GM18868 (cell line): ENCODE measurements around the gene MICAL1.

Experiments used
- ATAC-seq: cut with Tn5 transposase; IDR thresholded peaks from one replicate; pipeline ENCODE4 v1.9.1; 2021; ENCODE audit warnings: mild to moderate bottlenecking, moderate library complexity; ENCODE audit not compliant: unreplicated experiment

Gene MICAL1, protein sequence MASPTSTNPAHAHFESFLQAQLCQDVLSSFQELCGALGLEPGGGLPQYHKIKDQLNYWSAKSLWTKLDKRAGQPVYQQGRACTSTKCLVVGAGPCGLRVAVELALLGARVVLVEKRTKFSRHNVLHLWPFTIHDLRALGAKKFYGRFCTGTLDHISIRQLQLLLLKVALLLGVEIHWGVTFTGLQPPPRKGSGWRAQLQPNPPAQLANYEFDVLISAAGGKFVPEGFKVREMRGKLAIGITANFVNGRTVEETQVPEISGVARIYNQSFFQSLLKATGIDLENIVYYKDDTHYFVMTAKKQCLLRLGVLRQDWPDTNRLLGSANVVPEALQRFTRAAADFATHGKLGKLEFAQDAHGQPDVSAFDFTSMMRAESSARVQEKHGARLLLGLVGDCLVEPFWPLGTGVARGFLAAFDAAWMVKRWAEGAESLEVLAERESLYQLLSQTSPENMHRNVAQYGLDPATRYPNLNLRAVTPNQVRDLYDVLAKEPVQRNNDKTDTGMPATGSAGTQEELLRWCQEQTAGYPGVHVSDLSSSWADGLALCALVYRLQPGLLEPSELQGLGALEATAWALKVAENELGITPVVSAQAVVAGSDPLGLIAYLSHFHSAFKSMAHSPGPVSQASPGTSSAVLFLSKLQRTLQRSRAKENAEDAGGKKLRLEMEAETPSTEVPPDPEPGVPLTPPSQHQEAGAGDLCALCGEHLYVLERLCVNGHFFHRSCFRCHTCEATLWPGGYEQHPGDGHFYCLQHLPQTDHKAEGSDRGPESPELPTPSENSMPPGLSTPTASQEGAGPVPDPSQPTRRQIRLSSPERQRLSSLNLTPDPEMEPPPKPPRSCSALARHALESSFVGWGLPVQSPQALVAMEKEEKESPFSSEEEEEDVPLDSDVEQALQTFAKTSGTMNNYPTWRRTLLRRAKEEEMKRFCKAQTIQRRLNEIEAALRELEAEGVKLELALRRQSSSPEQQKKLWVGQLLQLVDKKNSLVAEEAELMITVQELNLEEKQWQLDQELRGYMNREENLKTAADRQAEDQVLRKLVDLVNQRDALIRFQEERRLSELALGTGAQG

GRCh38 chr6:109455437-109456110, at the start of gene MICAL1:
TSS of gene MICAL1 (minus strand) at chr6:109455772. CDS start at chr6:109454196, 1,576 bp downstream.
- peak; percentile 48 for ATAC-seq

GRCh38 chr6:109503327-109504224, 48.0 kb upstream of the MICAL1 start:
- no peak for ATAC-seq

GRCh38 chr6:109498936-109499335, 43.4 kb upstream of the MICAL1 start:
- no peak for ATAC-seq

- ATAC-seq, result no peak
Measured at GRCh38 chr6:109498052-109498451, 42.5 kb upstream of the MICAL1 start.

DNA sequence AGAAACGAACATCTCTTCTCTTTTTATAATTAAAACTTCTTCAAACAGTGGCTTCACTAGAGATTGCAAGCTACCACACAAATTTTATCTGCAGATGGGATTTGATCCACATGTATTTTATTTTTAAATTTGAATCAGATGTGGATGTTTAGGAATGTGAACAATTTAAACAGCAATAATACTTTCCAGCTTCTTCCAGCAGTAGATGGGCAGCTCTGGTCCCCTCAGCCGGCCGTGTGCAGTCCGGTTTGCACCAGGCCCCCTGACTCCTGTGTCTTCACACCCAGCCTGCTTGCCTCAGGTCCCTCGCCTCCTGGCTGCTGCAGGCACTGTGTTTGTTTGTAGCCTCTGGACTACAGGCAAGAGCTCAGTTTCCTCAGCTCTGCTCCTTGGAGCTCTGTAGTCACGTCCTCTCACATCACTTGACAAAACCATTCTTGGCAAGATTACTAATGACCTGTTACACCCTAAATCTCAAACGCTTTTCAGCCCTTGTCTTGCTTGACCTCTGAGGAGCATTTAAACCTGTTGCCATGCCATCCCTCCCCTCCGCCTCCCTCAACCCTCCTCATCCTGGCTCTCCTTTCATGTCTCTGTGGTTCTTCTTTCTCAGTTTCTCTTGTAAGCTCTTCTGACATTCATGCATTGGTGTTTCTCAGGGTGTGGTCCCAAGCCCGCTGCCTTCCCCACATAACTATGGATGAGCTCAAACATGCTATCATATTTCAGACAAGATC, 40.6 kb upstream of the MICAL1 start:
- no peak for ATAC-seq

DNA sequence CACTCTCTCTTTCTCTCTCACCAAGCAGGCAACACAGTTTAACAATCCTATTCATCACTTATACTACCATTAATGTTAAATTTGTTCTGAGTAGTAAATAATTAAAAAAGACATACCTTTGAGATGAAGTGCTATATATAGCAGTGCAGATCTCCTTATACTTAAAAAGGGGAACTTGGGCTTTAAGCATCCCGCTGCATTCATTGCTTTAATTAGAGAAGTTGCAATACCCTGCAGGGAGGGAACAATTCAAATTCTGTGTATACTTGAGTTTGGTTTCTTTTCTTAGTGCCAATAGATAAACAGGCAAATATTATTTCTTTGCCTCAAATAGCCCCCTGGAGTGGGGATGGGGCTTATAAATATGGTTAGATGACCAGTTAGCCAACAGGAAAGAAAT, 38.3 kb upstream of the MICAL1 start:
- ATAC-seq, result no peak

DNA sequence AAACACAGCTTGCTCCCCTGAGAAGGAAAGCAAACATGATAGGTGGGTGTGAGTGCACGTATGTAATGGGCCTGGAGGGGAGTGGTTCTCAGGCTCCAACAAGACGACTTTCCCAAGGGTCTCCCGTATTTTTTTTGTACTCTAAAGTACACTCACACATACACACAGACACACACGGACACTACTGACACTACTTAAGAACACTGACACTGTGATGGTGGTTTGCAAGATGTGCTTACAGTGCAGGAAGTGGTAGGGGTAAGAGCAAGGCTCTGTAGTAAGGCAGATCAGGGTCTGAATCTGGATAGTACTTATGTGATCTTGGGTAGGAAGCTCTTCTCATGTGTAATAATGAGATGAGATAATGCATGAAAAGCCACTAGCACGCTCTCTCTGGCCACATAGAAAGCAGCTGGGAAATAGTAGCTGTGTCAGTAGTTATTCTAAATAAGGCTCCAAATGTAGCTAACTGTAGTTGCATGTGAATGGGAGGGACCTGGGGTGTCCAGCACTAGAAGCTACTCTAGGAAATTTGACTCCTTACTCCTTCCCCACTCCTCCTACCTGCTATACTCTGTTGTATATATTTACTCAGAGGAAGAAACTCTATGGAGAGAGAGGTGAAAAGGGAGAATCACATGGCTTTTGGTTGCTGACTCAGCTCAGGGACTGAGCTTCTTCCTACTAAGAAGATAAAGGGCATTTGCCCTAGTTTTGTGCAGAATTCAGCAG, 35.8 kb upstream of the MICAL1 start:
- ATAC-seq, result peak; percentile 62

DNA sequence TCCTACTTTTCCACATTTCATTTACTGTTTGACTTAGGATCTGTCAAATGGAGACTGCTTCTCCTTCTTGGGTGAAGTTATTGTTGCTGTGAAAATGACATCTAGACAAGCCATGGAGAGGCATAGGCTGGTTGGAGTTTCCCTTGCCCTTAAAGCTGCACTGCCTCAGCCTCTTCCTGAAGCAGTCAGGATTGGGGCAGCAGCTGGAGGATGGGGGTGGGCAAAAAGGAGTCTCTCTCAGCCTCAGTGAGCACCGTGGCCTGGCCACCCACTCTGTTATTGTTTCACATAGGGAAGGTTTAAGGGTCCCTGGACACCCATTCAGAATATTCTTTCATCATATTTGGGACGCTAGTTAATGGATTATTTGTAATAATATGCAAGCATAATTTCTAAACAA, 35.1 kb upstream of the MICAL1 start:
- no peak for ATAC-seq

DNA sequence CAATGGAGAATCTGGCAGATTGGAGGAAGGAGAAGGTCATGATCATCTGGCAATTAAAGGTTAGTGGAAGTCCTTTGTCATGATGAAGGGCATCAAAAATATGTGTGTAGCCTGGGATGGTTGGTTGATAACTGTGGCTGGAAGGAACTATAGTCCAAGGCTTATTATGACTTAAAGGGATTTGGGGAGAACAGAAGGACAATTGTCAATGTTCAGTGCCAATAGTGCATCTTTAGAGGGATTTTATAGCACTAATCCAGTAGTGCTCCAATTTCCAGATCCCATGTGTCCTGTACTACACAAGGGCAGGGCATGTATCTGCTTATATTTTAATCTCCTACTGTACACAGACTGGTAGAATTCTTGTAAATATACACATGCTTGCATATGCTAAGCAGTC, 32.4 kb upstream of the MICAL1 start:
- ATAC-seq, result no peak

DNA sequence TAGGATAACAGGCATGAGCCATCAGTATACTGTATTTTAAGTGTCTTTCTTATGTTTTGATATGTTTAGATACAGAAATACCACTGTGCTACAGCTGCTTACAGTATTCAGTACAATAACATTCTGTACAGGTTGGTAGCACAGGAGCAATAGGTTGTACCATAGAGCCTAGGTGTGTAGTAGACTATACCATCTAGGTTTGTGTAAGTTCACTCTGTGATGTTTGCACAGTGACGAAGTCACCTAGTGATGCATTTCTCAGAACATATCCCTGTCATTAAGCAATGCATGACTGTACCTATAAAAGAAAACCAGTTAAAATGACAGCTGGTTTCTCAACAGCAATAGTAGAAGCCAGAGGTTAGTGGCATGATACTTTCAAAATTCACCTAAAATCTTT, 30.5 kb upstream of the MICAL1 start:
- no peak for ATAC-seq

GRCh38 chr6:109485266-109485935, 29.8 kb upstream of the MICAL1 start:
- no peak for ATAC-seq

- no peak for ATAC-seq
Measured at GRCh38 chr6:109484122-109484521, 28.6 kb upstream of the MICAL1 start.

GRCh38 chr6:109483735-109484057, 28.1 kb upstream of the MICAL1 start:
- no peak for ATAC-seq

DNA sequence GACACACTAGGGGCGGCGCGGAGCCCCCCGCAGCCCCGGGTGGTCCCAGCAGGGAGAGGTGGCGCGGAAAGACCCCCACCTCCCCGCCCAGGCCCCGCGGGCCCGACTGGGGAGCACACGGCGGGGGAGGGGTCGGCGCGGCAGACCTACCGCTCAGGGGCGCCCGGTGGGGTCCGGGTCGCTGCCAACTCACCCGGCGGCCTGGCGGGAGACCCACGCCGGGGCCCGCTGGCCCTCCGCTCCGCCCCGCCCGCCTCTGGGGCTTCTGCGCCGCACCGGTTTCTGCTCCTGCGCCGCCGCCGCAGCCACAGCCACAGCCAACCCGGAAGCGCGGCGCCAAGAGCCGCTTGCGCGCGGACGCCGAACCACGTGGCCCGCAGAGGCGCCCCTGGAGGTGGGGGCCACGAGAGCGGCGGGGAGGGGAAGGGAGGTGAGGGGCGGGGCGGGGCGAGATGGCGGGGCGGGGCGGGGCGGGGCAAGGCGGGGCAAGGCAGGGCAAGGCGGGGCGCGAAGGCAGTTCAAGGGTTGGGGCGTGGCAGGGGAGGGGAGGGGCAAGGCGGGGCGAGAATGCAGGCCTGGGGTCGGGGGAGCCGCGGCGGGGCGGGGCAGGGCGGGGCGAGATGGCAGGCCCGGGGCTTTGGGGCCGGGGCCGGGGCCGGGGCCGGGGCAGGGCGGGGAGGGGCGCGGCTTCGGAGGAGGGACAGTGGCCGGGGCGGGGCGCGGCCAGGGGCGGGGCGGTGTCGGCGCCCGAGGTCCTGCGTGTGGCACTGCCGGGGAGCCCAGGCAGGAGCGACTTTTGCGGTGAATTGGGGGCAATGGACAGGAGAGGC, 27.5 kb upstream of the MICAL1 start, which contains the start of gene ZBTB24:
ZBTB24 (minus strand) TSS at position 315 of the 830 bp plus-strand sequence. CDS start 1,193 bp downstream, outside the sequence.
- peak; percentile 94 for ATAC-seq

DNA sequence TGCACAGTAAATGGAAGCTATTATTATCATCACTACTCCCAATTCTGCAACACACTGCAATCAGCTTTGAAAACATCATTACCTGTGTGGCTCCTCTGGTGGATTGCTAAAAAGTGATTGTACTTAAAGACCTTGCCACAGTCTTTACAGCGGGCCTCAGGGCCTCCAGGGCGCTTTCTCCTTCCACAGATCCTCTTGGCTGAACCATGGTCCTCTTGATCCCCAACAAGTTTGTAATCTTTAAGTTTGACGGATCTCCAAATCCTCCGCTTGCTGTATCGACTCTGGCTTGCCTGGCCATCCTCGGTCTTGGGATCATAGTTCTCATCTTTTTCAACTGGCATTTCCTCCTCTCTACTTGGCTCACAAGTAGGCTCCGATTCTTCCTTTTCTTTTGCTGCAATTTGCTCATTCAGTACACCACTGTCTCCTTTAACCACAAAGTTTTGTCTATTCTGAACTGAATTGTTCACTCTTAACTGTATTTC, 25.5 kb upstream of the MICAL1 start:
- ATAC-seq, result no peak

GRCh38 chr6:109478841-109479624, 23.5 kb upstream of the MICAL1 start:
- ATAC-seq, result no peak
